WTC11 (cell line): ENCODE results near the gene RNF145. TPM values are rescaled to one million over a fixed set of nuclear protein-coding genes. Genes with fewer than 3 reads are reported as not detected.

Source experiments
- ATAC-seq: fragments of 200-7000 bp; cut with Tn5 transposase; 2 replicates; pipeline ENCODE4 v1.10.0; 2021; ENCODE audit warnings: mild to moderate bottlenecking, moderate library complexity
- CTCF ChIA-PET: fragments of 300-600 bp; sonication (Branson Sonifier 250); formaldehyde crosslinking; loops from one replicate; lab custom pipeline; 2021; ENCODE audit warnings: antibody characterized with exemption; lab: Charles Lee
- POLR2A ChIA-PET: fragments of 350-600 bp; sonication (Branson Sonifier 250); formaldehyde crosslinking; loops from one replicate; lab custom pipeline; 2021; ENCODE audit warnings: antibody characterized with exemption; lab: Charles Lee
- DNase-seq: peaks from one replicate; pipeline ENCODE4 v3.0.0; 2021; ENCODE audit warnings: low spot score
- H3K27ac Mint-ChIP-seq: 2 replicates; pipeline ENCODE4 v1.8.0; 2021; ENCODE audit warnings: mixed read lengths
- H3K27me3 Mint-ChIP-seq: 2 replicates; pipeline ENCODE4 v1.8.0; 2021; ENCODE audit warnings: low read depth, mild to moderate bottlenecking, moderate library complexity, mixed read lengths
- H3K36me3 Mint-ChIP-seq: 2 replicates; pipeline ENCODE4 v1.8.0; 2021; ENCODE audit warnings: mixed read lengths
- H3K4me1 Mint-ChIP-seq: 2 replicates; pipeline ENCODE4 v1.8.0; 2022; ENCODE audit warnings: mixed read lengths
- H3K4me3 Mint-ChIP-seq: 2 replicates; pipeline ENCODE4 v1.8.0; 2021; ENCODE audit warnings: mild to moderate bottlenecking, moderate library complexity, mixed read lengths
- H3K9me3 Mint-ChIP-seq: 2 replicates; pipeline ENCODE4 v1.8.0; 2021; ENCODE audit warnings: mixed read lengths
- CREB1 ChIP-seq: sonication (generic); formaldehyde crosslinking; IDR thresholded peaks from 2 replicates; pipeline ENCODE4 v1.8.0; 2023; ENCODE audit warnings: mild to moderate bottlenecking, missing genetic modification reagents
- JAZF1 ChIP-seq: fragments of 250-450 bp; sonication (Bioruptor Pico); IDR thresholded peaks from 2 replicates; pipeline ENCODE4 v1.9.0; 2021; ENCODE audit warnings: moderate library complexity, mild to moderate bottlenecking, inconsistent platforms
- KAT7 ChIP-seq: sonication (generic); formaldehyde crosslinking; IDR thresholded peaks from 2 replicates; pipeline ENCODE4 v1.8.1; 2023; ENCODE audit warnings: missing genetic modification reagents, mild to moderate bottlenecking, borderline replicate concordance
- MXD4 ChIP-seq: fragments of 250-450 bp; sonication (Bioruptor Pico); IDR thresholded peaks from 2 replicates; pipeline ENCODE4 v1.8.0; 2021; ENCODE audit warnings: mild to moderate bottlenecking, moderate library complexity, borderline replicate concordance
- NFYB ChIP-seq: sonication (generic); formaldehyde crosslinking; conservative IDR thresholded peaks from 2 replicates; pipeline ENCODE4 v1.8.0; 2022; ENCODE audit warnings: low read depth, missing genetic modification reagents
- RORB ChIP-seq: fragments of 250-450 bp; sonication (Bioruptor Pico); IDR thresholded peaks from 2 replicates; pipeline ENCODE4 v1.9.0; 2021; ENCODE audit warnings: mild to moderate bottlenecking
- SP1 ChIP-seq: sonication (generic); formaldehyde crosslinking; conservative IDR thresholded peaks from 2 replicates; pipeline ENCODE4 v1.8.1; 2022; ENCODE audit warnings: missing genetic modification reagents
- TCF7 ChIP-seq: sonication (generic); formaldehyde crosslinking; IDR thresholded peaks from 2 replicates; pipeline ENCODE4 v1.8.0; 2022; ENCODE audit warnings: mild to moderate bottlenecking, low read depth, missing genetic modification reagents, moderate library complexity
- ZNF232 ChIP-seq: sonication (generic); formaldehyde crosslinking; IDR thresholded peaks from 2 replicates; pipeline ENCODE4 v1.8.0; 2022; ENCODE audit warnings: mild to moderate bottlenecking, missing genetic modification reagents
- ZNF263 ChIP-seq: sonication (generic); formaldehyde crosslinking; IDR thresholded peaks from 2 replicates; pipeline ENCODE4 v1.8.1; 2022; ENCODE audit warnings: low read depth, mild to moderate bottlenecking, moderate library complexity, missing genetic modification reagents
- ZNF317 ChIP-seq: sonication (generic); formaldehyde crosslinking; IDR thresholded peaks from 2 replicates; pipeline ENCODE4 v1.8.1; 2023; ENCODE audit warnings: low read depth, mild to moderate bottlenecking, moderate library complexity, missing genetic modification reagents, borderline replicate concordance
- ZNF396 ChIP-seq: fragments of 250-450 bp; sonication (Bioruptor Pico); IDR thresholded peaks from 2 replicates; pipeline ENCODE4 v1.8.0; 2021; ENCODE audit warnings: mild to moderate bottlenecking, moderate library complexity, borderline replicate concordance
- ZNF671 ChIP-seq: fragments of 250-450 bp; sonication (Bioruptor Pico); IDR thresholded peaks from 2 replicates; pipeline ENCODE4 v1.8.0; 2021; ENCODE audit warnings: mild to moderate bottlenecking
- total RNA-seq: library from RNA; stranded (reverse); gene quantifications from 3 replicates; pipeline ENCODE4 v1.2.3, GENCODE V29; 2021
- TF ChIP-seq, protein P1 (sequence below): fragments of 200-600 bp; IDR thresholded peaks from 2 replicates; pipeline ENCODE4 v1.8.0; 2022; ENCODE audit warnings: antibody characterized with exemption
- TF ChIP-seq, protein P2 (sequence below): sonication (generic); formaldehyde crosslinking; IDR thresholded peaks from 2 replicates; pipeline ENCODE4 v1.8.0; 2022; ENCODE audit warnings: mild to moderate bottlenecking, missing genetic modification reagents
- TF ChIP-seq, protein P3 (sequence below): sonication (generic); formaldehyde crosslinking; IDR thresholded peaks from 2 replicates; pipeline ENCODE4 v1.8.0; 2022; ENCODE audit warnings: missing genetic modification reagents
- TF ChIP-seq, protein P4 (sequence below): sonication (generic); formaldehyde crosslinking; IDR thresholded peaks from 2 replicates; pipeline ENCODE4 v1.8.0; 2022; ENCODE audit warnings: mild to moderate bottlenecking, missing genetic modification reagents
- TF ChIP-seq, protein P5 (sequence below): sonication (generic); formaldehyde crosslinking; IDR thresholded peaks from 2 replicates; pipeline ENCODE4 v1.8.0; 2023; ENCODE audit warnings: missing genetic modification reagents
- TF ChIP-seq, protein P6 (sequence below): sonication (generic); formaldehyde crosslinking; IDR thresholded peaks from 2 replicates; pipeline ENCODE4 v1.8.1; 2022; ENCODE audit warnings: low read depth, mild to moderate bottlenecking, moderate library complexity, missing genetic modification reagents, borderline replicate concordance
- TF ChIP-seq, protein P7 (sequence below): sonication (generic); formaldehyde crosslinking; IDR thresholded peaks from 2 replicates; pipeline ENCODE4 v1.8.0; 2023; ENCODE audit warnings: missing genetic modification reagents, mild to moderate bottlenecking, borderline replicate concordance

RNF145 gene
- total RNA-seq, 1 experiment from 2014 or later, result 76.8 TPM

DNA sequence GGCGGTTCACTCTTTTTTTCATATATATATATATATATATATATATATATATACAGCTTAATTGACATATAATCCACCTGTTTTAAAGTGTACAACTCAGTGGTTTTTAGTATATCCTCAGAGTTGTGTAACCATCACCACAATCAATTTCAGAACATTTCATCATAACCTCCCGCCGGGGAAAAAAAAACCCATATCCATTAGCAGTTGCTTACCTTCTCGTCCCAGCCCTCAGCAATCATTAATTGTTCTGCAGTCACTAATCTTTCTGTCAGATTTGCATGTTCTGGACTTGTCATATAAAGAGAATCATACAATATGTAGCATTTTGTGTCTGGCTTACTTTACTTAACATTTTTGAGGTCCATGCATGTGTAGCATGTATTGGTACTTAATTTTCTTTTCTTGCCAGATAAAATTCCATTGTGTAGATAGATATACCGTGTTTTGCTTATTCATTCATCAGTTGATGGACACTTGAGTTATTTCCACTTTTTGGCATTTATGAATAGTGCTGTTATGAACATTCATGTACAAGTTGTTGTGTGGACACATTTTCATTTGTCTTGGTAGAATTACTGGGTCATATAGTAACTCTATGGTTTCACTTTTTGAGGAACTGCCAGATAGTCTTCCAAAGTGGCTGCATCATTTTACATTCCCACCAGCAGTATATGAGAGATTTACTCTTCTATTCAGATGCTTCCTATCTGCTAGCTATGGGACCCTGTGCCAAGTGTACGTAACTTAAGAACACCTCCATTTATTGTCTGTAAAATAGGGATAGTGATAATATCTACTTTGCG lies 3.5 kb upstream of the RNF145 start (continued):
- TF ChIP-seq, protein P1, sequence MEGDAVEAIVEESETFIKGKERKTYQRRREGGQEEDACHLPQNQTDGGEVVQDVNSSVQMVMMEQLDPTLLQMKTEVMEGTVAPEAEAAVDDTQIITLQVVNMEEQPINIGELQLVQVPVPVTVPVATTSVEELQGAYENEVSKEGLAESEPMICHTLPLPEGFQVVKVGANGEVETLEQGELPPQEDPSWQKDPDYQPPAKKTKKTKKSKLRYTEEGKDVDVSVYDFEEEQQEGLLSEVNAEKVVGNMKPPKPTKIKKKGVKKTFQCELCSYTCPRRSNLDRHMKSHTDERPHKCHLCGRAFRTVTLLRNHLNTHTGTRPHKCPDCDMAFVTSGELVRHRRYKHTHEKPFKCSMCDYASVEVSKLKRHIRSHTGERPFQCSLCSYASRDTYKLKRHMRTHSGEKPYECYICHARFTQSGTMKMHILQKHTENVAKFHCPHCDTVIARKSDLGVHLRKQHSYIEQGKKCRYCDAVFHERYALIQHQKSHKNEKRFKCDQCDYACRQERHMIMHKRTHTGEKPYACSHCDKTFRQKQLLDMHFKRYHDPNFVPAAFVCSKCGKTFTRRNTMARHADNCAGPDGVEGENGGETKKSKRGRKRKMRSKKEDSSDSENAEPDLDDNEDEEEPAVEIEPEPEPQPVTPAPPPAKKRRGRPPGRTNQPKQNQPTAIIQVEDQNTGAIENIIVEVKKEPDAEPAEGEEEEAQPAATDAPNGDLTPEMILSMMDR, result no peak

DNA sequence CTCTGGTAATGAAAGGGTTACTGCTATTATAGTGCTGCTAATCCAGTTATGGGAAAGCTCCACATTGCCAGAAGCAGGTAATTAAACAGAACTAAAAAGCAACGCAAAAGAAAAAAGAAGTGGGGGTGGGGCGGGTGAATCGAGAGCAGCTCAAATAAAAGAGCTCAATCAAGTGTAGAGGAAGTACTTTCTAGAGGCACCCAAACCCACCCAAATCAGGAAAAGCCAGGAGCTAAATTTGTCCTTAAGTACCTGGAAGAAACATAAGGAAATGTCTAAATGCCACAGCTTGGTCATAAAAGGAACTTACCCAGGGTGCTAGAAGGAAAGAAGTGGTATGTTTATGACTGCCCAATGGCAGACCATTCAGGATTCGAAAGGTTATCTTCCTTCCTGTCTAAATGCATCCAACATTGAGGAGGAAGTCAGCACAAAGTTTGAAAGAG lies 2.4 kb upstream of the RNF145 start:
- no peak for DNase-seq
- TF ChIP-seq, protein P2, sequence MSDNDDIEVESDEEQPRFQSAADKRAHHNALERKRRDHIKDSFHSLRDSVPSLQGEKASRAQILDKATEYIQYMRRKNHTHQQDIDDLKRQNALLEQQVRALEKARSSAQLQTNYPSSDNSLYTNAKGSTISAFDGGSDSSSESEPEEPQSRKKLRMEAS (CRISPR knock-in tag), result no peak
- TF ChIP-seq ZNF232 (CRISPR knock-in tag) (no peak), NFYB (no peak), CREB1 (CRISPR knock-in tag) (no peak), KAT7 (no peak), TCF7 (no peak), ZNF317 (CRISPR knock-in tag) (no peak), ZNF263 (CRISPR knock-in tag) (no peak), ZNF396 (CRISPR knock-in tag) (no peak), SP1 (CRISPR knock-in tag) (no peak), ZNF671 (CRISPR knock-in tag) (no peak), JAZF1 (no peak), RORB (CRISPR knock-in tag) (no peak), MXD4 (CRISPR knock-in tag) (no peak)
- TF ChIP-seq, protein P3, sequence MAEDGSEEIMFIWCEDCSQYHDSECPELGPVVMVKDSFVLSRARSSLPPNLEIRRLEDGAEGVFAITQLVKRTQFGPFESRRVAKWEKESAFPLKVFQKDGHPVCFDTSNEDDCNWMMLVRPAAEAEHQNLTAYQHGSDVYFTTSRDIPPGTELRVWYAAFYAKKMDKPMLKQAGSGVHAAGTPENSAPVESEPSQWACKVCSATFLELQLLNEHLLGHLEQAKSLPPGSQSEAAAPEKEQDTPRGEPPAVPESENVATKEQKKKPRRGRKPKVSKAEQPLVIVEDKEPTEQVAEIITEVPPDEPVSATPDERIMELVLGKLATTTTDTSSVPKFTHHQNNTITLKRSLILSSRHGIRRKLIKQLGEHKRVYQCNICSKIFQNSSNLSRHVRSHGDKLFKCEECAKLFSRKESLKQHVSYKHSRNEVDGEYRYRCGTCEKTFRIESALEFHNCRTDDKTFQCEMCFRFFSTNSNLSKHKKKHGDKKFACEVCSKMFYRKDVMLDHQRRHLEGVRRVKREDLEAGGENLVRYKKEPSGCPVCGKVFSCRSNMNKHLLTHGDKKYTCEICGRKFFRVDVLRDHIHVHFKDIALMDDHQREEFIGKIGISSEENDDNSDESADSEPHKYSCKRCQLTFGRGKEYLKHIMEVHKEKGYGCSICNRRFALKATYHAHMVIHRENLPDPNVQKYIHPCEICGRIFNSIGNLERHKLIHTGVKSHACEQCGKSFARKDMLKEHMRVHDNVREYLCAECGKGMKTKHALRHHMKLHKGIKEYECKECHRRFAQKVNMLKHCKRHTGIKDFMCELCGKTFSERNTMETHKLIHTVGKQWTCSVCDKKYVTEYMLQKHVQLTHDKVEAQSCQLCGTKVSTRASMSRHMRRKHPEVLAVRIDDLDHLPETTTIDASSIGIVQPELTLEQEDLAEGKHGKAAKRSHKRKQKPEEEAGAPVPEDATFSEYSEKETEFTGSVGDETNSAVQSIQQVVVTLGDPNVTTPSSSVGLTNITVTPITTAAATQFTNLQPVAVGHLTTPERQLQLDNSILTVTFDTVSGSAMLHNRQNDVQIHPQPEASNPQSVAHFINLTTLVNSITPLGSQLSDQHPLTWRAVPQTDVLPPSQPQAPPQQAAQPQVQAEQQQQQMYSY (CRISPR knock-in tag), result no peak
- TF ChIP-seq, protein P4, sequence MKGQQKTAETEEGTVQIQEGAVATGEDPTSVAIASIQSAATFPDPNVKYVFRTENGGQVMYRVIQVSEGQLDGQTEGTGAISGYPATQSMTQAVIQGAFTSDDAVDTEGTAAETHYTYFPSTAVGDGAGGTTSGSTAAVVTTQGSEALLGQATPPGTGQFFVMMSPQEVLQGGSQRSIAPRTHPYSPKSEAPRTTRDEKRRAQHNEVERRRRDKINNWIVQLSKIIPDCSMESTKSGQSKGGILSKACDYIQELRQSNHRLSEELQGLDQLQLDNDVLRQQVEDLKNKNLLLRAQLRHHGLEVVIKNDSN (CRISPR knock-in tag), result no peak
- TF ChIP-seq, protein P5, sequence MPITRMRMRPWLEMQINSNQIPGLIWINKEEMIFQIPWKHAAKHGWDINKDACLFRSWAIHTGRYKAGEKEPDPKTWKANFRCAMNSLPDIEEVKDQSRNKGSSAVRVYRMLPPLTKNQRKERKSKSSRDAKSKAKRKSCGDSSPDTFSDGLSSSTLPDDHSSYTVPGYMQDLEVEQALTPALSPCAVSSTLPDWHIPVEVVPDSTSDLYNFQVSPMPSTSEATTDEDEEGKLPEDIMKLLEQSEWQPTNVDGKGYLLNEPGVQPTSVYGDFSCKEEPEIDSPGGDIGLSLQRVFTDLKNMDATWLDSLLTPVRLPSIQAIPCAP (CRISPR knock-in tag), result no peak
- TF ChIP-seq, protein P6, sequence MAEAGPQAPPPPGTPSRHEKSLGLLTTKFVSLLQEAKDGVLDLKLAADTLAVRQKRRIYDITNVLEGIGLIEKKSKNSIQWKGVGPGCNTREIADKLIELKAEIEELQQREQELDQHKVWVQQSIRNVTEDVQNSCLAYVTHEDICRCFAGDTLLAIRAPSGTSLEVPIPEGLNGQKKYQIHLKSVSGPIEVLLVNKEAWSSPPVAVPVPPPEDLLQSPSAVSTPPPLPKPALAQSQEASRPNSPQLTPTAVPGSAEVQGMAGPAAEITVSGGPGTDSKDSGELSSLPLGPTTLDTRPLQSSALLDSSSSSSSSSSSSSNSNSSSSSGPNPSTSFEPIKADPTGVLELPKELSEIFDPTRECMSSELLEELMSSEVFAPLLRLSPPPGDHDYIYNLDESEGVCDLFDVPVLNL, result no peak
- TF ChIP-seq, protein P7, sequence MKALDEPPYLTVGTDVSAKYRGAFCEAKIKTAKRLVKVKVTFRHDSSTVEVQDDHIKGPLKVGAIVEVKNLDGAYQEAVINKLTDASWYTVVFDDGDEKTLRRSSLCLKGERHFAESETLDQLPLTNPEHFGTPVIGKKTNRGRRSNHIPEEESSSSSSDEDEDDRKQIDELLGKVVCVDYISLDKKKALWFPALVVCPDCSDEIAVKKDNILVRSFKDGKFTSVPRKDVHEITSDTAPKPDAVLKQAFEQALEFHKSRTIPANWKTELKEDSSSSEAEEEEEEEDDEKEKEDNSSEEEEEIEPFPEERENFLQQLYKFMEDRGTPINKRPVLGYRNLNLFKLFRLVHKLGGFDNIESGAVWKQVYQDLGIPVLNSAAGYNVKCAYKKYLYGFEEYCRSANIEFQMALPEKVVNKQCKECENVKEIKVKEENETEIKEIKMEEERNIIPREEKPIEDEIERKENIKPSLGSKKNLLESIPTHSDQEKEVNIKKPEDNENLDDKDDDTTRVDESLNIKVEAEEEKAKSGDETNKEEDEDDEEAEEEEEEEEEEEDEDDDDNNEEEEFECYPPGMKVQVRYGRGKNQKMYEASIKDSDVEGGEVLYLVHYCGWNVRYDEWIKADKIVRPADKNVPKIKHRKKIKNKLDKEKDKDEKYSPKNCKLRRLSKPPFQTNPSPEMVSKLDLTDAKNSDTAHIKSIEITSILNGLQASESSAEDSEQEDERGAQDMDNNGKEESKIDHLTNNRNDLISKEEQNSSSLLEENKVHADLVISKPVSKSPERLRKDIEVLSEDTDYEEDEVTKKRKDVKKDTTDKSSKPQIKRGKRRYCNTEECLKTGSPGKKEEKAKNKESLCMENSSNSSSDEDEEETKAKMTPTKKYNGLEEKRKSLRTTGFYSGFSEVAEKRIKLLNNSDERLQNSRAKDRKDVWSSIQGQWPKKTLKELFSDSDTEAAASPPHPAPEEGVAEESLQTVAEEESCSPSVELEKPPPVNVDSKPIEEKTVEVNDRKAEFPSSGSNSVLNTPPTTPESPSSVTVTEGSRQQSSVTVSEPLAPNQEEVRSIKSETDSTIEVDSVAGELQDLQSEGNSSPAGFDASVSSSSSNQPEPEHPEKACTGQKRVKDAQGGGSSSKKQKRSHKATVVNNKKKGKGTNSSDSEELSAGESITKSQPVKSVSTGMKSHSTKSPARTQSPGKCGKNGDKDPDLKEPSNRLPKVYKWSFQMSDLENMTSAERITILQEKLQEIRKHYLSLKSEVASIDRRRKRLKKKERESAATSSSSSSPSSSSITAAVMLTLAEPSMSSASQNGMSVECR, result no peak
- Mint-ChIP-seq H3K4me3 (no peak overlapping the region), H3K27me3 (peaks cover 13% of the 10 kb centered on the region), H3K27ac (no peak overlapping the region), H3K4me1 (peaks cover 34% of the 10 kb centered on the region), H3K36me3 (no peaks in the 10 kb centered on the region), H3K9me3 (no peaks in the 10 kb centered on the region)
- CTCF ChIA-PET, result interaction anchor here (1.4 kb wide), 1 partner anchor 55 kb away, joined by 8 read pairs; no protein-coding TSS in a partner anchor
- ATAC-seq, result no peak
- POLR2A ChIA-PET, result no interaction called here
